ENCODE measurements around the gene MPPED1. TPM values are rescaled to one million over a fixed set of nuclear protein-coding genes. Genes with fewer than 3 reads are reported as not detected.

The MPPED1 gene
- total RNA-seq, 1 experiment from 2014 or later, result 0.28 TPM

DNA sequence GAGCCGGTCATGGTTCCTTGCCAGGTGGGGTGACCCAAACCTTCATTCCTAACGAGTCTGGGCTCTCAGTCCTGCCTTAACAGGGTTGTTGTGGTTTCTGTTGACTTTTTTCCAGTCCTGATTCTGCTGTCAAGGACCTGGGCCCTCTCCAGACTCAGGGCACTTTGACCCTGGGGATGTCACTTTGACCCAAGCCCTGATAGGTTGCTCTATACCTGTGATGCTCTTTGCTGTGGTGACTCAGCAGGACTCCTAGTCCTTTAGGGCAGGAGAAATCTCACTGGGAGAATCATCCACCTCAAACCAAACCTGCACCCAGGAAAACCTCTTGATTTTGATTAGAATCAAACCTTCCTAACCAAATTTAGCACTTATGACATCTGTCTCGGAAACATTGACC, 20.5 kb upstream of the MPPED1 start:
- no peak overlapping the region for H4K8ac ChIP-seq (replicated peaks; ENCODE audit: insufficient read length, low read depth, low read length)
- H3K18ac ChIP-seq (ENCODE audit: insufficient read length, low read depth, low read length), result no peak overlapping the region
- no peaks in the 10 kb centered on the region for H3K79me1 ChIP-seq (ENCODE audit: insufficient read depth, low read depth, low read length, poor library complexity, severe bottlenecking)
- H2AFZ ChIP-seq (ENCODE audit: low read length), result no peak overlapping the region
- no peak overlapping the region for H2AK5ac ChIP-seq (ENCODE audit: insufficient read length, low read length)
- H3K79me2 ChIP-seq (ENCODE audit: insufficient read depth, low read length), result no peaks in the 10 kb centered on the region
- peaks cover 15 to 33% of the 10 kb centered on the region in 2 experiments for H3K4me1 Mint-ChIP-seq
- no peak for DNase-seq
- no peak overlapping the region for H2BK120ac ChIP-seq (ENCODE audit: low read depth, low read length, poor library complexity, severe bottlenecking)
- no peak overlapping the region for H3K4ac ChIP-seq (ENCODE audit: low read depth, low read length)
- no peak overlapping the region for H3K56ac ChIP-seq (ENCODE audit: insufficient read length, low read depth, low read length)
- TF ChIP-seq, protein P1, sequence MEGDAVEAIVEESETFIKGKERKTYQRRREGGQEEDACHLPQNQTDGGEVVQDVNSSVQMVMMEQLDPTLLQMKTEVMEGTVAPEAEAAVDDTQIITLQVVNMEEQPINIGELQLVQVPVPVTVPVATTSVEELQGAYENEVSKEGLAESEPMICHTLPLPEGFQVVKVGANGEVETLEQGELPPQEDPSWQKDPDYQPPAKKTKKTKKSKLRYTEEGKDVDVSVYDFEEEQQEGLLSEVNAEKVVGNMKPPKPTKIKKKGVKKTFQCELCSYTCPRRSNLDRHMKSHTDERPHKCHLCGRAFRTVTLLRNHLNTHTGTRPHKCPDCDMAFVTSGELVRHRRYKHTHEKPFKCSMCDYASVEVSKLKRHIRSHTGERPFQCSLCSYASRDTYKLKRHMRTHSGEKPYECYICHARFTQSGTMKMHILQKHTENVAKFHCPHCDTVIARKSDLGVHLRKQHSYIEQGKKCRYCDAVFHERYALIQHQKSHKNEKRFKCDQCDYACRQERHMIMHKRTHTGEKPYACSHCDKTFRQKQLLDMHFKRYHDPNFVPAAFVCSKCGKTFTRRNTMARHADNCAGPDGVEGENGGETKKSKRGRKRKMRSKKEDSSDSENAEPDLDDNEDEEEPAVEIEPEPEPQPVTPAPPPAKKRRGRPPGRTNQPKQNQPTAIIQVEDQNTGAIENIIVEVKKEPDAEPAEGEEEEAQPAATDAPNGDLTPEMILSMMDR (conservative IDR thresholded peaks at IDR 0.05), result no peak
- H3K4me1 ChIP-seq (ENCODE audit: insufficient read depth, low read length), result no peaks in the 10 kb centered on the region
- H3K14ac ChIP-seq (ENCODE audit: insufficient read depth, low read length), result no peak overlapping the region
- H4K5ac ChIP-seq (ENCODE audit: insufficient read length, low read depth, low read length), result no peak overlapping the region
- no CpG with 5 or more reads among the region's 3 CpGs for WGBS (ENCODE audit: extremely low coverage, insufficient read length, low lambda C conversion rate)
- H2BK20ac ChIP-seq (ENCODE audit: low read depth, low read length, poor library complexity, severe bottlenecking), result no peak overlapping the region
- no peak overlapping the region for H2BK12ac ChIP-seq (ENCODE audit: insufficient read length, low read depth, low read length)
- no peaks in the 10 kb centered on the region for H3K23me2 ChIP-seq (ENCODE audit: insufficient read length, low read depth, low read length, poor library complexity, severe bottlenecking)
- H3K27me3 ChIP-seq (ENCODE audit: insufficient read depth, low read length), result no peaks in the 10 kb centered on the region
- H3K9me3 ChIP-seq (ENCODE audit: control insufficient read depth, low read depth, low read length), result no peaks in the 10 kb centered on the region
- no peak overlapping the region for H3K23ac ChIP-seq (ENCODE audit: insufficient read length, low read depth, low read length)
- H2BK5ac ChIP-seq (ENCODE audit: insufficient read length, low read length), result no peak overlapping the region
- no peak overlapping the region for H3K4me2 ChIP-seq (ENCODE audit: insufficient read depth, insufficient read length, low read length)
- no peak overlapping the region for H3K27ac ChIP-seq (ENCODE audit: insufficient read length, low read depth, low read length)
- H3K9ac ChIP-seq (ENCODE audit: extremely low read depth, insufficient read length, low read length), result no peak overlapping the region
- H4K20me1 ChIP-seq (ENCODE audit: control insufficient read depth, insufficient read depth, insufficient read length), result no peaks in the 10 kb centered on the region
- no peak overlapping the region for H3T11ph ChIP-seq (ENCODE audit: low read length)
- peaks cover 25% of the 10 kb centered on the region for H3K27me3 Mint-ChIP-seq (ENCODE audit: low read depth)
- peaks cover 0 to 4% (median 0%) of the 10 kb centered on the region in 3 experiments; a peak in 1 of 7 replicates for H3K36me3 Mint-ChIP-seq (ENCODE audit: insufficient read depth in 1 of 3, low read depth in 3 of 3)
- no peak overlapping the region for H4K91ac ChIP-seq (ENCODE audit: insufficient read length, low read depth, low read length)
- H3K4me3 Mint-ChIP-seq, result no peak overlapping the region
- no peak overlapping the region; a peak in 1 of 7 replicates for H3K27ac Mint-ChIP-seq
- H3K9me3 Mint-ChIP-seq, result peaks cover 0 to 6% of the 10 kb centered on the region in 2 experiments; a peak in 2 of 5 replicates
- no peak overlapping the region for H2BK15ac ChIP-seq (ENCODE audit: low read depth, low read length)

Measured in H9 (cell line).